Occipital lobe (tissue), 2 donors: Measurements from ENCODE around the gene KCNC4. TPM values are rescaled to one million over a fixed set of nuclear protein-coding genes. Genes with fewer than 3 reads are reported as not detected.
A peak's percentile ranks its signal among the peaks of the same experiment; 100 is the strongest.

ENCODE experiments used
- DNase-seq: peaks from one replicate; lab custom pipeline; 2025; lab: John Stamatoyannopoulos, UW
- total RNA-seq: library from RNA; depleted of rRNA; stranded (reverse); fragments of >200 nt; gene quantifications from one replicate; pipeline ENCODE4 v1.2.3, GENCODE V29; 2014

The KCNC4 gene
- 4.8 TPM for total RNA-seq

DNA sequence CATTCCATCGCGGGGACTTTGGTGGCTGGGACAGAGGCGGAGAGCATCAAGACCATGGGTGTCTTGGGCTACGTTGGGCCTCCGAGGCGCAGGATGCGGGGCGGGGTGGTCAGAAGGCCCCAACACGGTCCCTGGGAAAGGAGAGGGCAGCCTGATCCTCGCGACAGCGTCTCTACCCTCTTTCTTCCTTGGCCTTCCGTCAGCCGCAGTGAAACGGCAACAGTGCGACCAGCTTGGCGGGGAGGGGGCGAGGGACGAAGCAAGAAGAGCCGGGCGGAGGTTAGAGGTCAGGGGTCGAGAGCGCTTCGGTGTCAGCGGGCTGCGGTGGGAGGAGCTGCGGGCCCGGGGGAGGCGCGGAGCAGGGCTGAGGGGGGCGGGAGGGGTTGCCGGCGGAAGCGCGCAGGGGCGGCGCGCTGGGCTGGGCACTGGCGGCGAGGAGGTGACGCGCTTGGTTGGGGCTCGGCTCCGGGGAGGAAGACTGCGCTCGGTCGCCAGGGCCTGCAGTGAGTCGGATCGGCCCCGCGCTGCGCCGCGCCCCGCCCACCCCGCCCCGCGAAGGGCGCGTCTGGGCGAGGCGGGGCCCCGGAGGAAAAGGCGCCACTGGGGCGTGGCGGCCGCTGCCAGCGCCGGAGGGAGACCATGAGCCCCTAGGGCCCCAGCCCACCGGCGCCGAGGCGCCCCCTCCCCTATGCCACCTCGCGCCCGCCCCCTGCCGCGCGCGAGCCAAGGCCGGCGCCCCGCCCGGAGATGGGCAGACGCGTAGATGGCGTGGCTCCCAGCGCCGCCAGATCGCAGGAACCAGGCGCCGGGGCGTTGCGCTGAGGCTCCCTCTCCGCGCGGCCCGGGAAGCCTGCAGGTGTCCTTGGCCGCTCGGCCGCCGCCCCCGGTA, at the start of gene KCNC4:
Gene KCNC4 (plus strand): TSS at position 600 of the 889 bp plus-strand sequence. CDS start 1,186 bp downstream, outside the sequence.
- peak; percentile 73 for DNase-seq

DNA sequence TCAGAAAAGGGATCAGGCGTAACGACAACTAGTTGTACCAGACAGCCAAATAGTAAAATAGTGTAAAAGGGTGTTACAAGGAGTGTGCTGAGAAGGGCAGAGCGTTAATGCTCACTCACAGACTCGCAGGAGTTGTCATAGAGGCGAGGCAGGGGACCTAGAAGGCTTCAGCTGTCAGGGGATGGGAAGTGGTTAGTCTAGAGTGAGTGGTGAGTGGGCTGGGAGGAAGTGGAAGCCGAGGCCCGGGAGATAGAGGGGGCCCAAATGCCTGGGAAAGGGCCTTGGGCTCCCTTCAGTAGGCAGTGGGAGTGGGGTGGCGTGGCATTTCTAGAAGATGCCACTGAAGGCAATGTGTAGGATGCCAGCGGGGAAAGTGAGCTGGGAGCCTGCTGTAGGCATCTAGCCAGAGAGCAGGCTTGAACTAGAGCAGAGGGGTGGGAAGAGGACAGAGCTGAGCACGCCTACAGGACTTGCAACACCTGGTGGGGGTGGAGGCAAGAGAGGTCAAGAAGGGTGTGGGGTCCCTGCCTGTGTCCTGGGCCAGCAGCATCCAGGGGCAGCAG, 49.5 kb upstream of the KCNC4 start:
- DNase-seq: no peak

DNA sequence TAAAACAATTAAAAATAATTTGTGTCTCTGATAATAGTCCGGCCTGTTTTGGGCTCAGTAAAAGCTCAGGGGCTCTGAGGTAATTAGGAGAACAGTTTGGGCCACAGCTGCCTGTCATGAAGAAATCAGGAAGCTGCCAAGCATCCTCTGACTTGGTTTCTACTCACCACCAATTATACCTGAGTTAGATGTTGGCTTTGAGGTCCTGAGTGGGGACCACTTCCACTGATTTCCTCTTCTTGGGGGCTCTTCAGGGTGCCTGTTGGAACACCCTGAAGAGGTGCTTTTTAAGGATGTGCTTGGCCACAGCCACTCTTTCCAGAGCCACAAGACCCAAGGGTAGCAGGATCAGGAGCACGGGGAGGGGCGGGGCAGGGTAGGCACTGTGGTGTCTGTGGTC, 48.9 kb upstream of the KCNC4 start:
- no peak for DNase-seq

DNA sequence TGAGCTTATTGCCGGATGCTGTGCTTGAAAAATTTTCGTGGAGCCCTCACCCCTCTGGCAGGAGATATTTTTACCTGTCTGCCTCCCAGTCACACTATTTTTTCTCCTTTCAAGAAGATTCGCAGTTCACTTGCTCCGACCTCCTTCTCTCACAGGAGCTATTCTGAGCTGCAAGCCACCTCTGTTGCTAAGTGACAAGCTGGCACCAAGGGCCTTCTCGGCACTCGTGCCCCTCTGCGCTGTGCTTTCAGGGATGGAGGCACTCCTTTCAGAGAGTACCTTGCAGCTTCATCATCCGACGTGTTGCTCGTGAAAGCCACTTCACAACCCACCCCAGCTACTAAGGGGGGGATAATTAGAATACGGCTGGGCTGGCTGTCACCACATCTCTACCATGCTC, 48.3 kb upstream of the KCNC4 start:
- peak; percentile 50 for DNase-seq

GRCh38 chr1:110163591-110163990, 46.5 kb upstream of the KCNC4 start:
- DNase-seq: no peak

DNA sequence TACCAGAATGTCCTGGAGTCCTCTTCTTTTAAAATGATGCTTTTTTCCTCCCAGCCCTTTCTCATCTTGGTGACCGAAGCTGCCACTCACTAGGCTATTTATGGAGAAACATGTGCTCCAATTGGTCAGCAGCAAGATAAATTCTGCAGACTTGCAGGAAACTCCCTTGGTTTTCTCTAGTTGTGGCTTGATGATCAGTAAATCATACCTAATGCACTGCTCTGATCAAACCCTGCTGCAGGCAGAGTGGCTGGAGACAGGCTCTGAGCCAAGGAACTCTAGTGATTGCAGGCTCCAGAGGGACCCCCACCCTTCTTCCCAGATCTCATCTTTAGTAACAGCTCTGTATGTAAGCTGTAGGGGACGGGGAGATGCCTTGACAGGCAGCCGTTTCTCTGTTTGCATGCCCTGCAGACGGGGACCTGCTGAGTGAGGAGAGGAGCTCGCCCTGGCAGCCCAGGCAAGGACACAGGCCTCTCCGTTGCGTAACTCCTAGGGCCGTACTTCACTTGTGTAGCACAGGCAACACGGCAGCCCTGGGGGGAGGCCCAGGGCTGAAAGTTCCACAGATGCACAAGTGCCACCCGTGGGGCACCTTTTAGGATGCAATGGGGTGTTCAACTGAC, 45.3 kb upstream of the KCNC4 start:
- DNase-seq: no peak

- no peak for DNase-seq
Observed at GRCh38 chr1:110165761-110166231, 44.3 kb upstream of the KCNC4 start.

DNA sequence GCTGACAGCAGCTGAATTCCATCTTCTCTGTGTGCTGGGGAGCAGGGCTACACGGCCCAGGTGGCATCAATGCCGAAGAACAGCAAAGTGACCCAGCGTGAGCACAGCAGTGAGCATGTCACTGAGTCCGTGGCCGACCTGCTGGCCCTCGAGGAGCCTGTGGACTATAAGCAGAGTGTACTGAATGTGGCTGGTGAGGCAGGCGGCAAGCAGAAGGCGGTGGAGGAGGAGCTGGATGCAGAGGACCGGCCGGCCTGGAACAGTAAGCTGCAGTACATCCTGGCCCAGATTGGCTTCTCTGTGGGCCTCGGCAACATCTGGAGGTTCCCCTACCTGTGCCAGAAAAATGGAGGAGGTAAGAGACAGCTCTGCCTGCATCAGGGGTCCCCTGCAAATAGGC, 43.3 kb upstream of the KCNC4 start:
- no peak for DNase-seq

DNA sequence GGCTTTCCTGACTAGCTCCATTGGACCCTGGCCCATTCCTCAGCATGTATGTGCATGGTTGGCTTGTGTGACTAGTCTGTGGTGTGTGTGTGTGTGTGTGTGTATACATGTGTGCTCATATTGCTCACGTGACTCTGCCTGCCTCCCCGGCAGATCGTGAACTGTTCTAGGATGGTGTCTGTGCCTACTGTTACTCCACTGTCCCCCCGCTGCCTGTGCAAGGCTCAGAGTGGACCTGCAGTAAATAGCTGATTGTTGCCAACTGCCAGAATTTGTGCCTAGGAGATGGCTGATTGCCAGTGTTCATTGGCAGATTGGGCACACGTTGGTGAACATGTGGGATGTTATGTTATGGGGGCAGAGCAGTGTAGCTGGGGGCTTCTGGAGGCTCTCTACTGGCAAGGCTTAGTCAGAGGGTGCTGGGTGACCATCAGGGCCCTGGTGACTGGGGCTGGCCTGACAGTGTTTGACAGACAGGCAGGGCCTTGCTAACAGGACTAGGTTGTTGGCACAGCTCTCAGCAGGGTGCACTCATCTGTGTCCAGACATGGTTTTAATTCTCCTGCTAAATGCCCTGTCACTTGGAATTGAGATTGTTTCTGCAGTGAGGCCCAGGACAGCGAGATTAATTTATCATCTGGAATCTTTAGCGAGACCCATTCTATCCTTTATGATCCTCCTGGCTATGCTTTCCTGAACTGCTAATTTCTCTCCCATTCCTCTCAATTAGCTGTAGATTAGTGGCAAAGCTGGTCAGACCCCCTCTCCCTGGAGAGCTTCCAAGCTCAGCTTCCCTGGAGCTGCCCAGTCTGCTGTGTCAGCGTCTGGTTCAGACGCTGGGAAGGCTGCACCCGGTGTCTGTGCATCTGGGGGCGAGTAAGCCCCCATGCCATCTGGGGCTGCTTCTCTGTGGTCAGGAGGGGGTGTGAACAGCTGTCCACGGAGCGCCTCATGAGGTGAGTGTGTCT, 39.1 kb upstream of the KCNC4 start:
- DNase-seq: no peak

- DNase-seq: no peak
Observed at GRCh38 chr1:110172001-110172400, 38.1 kb upstream of the KCNC4 start.

- DNase-seq: no peak
Observed at GRCh38 chr1:110173466-110174105, 36.5 kb upstream of the KCNC4 start.

DNA sequence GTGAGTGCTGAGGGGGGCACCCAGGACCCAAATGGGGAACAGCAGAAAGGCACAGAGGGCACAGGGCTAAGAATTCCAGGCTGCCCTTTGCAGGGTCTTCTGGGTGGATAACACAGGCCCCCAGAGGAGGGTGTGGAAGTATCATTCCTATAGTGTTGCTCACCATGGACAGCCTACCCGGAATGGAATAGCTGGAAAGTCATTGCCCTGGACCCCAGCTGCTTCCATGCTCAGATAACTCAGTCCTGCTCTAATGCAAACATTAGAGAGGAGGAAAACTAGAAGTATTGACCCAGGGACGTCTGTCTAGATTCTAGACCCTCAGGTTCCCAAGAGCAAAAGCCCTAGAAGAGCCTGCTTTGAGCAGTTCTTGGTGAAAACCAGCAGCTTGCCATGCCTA, 35.2 kb upstream of the KCNC4 start:
- no peak for DNase-seq

DNA sequence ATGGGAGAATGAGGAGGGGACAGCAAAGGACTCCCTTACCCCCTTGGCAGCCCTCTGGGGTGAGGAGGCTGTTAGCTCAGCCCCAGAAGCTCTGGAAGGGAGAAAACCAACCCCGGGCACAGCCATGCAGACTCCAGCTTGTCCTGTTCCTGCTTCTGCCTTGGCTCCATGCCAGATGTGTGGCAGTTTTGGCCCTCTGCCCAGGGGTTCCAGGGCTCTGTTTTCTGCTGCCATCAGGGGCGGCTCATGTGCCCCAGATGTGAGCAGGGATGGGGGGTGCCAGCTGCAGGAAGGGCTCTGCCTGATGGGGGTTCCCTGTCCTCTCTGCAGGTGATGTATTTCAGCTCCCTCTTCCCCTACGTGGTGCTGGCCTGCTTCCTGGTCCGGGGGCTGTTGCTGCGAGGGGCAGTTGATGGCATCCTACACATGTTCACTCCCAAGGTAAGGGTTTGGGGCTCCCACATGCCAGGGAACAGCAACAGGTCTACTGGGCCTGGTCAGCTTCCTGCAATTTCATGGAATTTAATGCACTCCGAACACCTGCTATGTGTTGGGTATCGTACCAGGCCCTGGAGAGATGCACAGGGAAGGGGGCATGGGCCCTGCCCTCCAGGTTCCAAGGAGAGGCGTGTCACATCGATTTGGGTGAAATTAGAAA, 33.7 kb upstream of the KCNC4 start:
- DNase-seq: no peak

DNA sequence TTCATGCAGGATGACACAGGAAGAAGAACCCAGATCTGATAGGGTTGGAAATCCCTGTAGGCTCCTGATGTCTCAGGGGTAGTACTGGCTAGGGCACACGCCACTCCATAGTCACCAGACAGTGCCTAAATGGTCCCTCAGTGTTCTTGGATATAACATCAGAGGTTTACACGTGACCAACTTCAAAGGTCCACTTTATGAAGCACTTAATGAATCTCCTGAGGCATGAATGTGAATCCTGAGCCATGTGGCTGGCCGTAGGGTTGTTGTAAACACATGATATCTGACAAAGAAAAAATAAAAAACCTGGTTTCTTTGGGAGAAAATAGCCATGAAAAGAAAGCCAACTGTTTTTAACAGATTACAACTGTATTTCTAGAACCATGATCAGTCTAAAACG, 32.3 kb upstream of the KCNC4 start:
- DNase-seq: no peak

- no peak for DNase-seq
Observed at GRCh38 chr1:110183642-110184167, 26.4 kb upstream of the KCNC4 start.

DNA sequence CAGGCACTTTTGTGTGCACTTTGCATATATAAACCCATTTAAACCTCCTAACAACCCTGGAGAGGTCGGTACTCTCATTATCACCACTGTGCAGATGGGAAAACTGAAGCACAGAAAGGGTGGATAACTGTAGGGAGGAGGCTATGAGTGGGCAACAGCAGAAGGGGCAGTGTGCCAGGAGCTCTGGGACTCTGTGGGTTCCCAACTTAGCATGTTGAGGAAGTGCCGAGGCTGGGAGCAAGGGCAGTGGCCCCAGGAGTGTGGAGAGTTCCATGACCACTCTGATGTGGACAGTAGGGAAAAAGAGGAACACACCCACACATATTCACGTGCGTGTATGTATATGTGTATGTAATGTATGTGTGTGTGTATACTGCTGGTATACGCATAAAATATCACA, 25.7 kb upstream of the KCNC4 start:
- DNase-seq: no peak

DNA sequence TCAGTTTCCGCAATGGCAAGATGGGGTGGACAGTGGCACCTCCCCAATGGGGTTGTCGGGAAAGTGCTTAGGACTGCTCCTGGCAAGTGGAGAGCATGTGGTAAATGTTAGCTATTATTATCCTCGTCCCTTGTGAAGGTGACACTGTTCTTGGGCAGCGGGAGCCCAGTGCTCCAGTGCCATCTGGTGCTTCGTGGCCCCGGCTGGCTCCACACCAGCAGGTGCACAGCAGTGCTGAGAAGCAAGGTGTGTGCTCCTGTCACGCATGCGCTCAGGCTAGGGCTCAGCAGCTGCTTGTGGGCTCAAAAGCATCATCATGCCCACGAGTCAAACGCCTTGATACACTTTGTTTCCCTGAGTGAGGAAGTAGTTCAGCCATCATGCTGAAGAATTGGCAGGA, 24.9 kb upstream of the KCNC4 start:
- no peak for DNase-seq

GRCh38 chr1:110186558-110186957, 23.6 kb upstream of the KCNC4 start:
- no peak for DNase-seq

DNA sequence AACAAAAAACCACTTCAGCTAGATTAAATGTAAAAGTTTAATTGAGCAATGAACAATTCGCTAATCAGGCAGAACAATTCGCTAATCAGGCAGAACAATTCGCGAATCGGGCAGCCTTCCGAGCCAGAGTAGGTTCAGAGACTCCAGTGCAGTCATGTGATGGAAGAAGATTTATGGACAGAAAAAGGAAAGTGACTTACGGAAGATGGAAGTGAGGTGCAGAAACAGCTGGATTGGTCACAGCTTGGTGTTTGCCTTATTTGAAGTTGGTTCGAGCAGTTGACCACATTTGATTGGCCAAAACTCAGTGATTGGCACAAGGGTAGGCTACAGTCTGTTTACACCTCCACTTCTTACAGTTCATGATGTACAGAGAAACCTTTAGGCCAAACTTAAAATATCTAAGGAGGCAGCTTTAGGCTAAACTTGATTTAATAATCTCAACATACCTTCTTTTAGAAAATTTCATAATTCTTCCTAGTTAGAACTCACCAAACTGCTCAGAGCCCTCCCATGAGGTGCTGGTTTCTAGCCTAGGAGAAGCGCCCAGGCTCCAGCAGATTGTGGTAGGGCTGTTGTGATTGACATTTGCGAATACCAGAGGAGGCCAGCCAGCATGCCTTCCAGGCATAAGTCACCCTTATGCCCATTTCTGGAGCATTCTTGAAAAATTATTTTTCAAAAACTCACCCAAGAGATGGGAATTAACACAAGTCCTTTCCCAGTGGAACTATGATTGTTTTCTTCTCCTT, 22.8 kb upstream of the KCNC4 start:
- no peak for DNase-seq
